HG02759 (cell line): ENCODE results near the gene USP6.
"Not testable (repeated sequence)": the region's sequence is repeated elsewhere in the genome, so short reads cannot be mapped to it uniquely, and the experiment has no call there.

ENCODE experiments used
- ATAC-seq: cut with Tn5 transposase; IDR thresholded peaks from one replicate; pipeline ENCODE4 v1.9.1; 2021; ENCODE audit warnings: mild to moderate bottlenecking, moderate library complexity; ENCODE audit not compliant: unreplicated experiment

The USP6 gene

DNA sequence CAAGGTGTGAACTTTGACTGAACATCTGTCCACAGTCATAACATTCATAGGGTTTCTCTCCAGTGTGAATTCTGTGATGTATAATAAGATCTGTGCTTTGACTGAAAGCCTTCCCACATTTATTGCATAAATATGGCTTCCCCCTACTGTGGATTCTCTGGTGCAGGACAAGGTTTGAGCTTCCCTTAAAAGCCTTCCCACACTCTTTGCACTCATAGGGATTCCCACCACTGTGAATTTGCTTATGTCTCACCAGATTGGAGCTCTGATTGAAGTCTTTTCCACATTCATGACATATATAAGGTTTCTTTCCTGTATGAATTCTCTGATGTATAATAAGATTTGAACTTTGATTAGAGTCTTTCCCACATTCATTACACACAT lies 67.6 kb downstream of the USP6 start:
- ATAC-seq: no peak

DNA sequence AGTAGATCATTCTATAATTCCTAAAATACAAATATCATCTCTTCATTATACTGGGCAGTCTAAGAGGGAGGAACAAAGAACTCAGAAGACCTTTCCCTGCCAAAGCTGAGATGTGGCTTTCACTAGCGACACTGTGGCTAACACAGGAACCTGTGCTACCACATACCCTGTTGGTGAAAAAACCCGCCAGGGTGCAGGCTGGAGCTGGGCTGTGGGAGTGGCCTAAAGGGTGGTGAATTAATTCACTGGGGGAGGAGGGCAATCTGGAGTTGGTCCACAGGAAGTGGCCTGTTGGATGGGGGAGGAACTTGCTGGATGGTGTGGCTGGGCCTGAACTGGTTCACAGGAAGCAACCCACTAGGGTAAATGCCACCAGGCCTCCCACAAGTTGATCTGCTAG lies 68.5 kb downstream of the USP6 start:
- no peak for ATAC-seq

DNA sequence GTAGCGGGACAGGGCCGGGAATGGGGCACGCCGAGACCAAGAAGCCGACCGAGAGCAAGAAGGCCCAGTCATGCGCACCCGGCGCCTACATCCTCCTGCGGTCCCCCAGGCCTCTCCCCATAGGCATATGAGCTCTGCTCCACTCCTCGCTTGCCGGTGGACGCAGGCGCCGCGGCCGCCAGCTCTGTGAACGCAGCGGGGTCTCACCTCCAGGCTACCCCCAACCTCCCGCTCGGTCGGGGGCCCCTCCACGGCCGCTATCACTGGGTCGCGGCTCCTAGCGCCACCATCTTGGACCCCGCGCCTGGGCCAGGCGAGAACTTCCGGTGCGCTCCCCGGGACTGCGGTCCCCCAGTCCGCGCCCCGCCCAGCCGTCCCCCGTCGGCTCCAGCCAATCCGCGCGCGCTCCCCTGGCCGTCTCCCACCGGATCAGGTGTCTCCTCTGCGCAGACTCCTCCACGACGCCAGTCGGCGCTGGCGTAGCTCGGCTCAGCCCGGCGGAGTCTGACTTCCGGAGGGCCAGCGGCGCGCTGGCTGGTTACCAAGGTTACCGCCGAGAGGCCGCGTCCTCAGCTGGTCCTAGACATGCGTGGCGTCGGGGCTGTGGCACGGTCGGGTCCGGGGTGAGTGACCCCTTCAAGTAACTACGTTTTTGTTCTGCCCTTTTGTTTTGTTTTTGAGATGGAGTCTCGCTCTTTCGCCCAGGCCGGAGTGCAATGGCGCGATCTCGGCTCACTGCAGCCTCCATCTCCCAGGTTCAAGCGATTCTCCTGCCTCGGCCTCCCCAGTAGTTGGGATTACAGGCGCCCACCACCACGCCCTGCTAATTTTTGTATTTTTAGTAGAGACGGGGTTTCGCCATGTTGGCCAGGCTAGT lies 75.9 kb downstream of the USP6 start, which contains the start of gene ZNF594:
Gene ZNF594 (minus strand): TSS at position 328 of the 877 bp plus-strand sequence. CDS start 7,612 bp downstream, outside the sequence.
- ATAC-seq: peak; percentile 96

DNA sequence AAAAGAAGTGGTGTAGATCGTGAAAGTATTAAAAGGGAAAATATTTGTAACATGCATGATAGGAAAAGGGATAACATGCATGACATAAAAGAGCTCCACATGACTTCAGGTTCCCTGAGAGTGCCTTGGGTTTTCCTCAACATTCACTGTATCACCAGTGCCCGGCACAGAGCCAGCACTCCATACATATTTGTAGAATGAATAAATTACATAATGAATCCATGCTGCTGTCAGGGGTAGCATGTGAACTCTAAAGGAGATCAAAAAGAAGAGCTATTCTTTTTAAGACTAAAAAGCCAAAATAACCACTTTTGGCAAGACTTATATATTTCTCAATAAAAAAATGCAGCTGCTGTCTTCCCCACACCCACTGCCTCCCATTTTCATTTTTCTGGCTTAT lies 78.5 kb downstream of the USP6 start:
- ATAC-seq: no peak

DNA sequence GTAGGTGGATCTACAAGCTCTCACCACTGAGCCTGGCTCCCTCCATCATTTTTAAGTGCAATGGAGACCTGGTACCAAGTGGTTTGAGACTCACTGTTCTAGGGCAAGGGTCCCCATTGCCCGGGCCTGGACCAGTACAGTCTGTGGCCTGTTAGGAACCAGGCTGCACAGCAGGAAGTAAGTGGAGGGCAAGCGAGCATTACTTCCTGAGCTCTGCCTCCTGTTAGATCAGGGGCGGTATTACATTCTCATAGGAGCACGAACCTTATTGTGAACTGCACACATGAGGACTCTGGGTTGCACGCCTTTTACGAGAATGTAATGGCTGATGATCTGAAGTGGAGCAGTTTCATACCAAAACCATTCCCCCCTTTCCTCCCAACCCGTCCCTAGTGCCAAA lies 82.6 kb downstream of the USP6 start:
- no peak for ATAC-seq

DNA sequence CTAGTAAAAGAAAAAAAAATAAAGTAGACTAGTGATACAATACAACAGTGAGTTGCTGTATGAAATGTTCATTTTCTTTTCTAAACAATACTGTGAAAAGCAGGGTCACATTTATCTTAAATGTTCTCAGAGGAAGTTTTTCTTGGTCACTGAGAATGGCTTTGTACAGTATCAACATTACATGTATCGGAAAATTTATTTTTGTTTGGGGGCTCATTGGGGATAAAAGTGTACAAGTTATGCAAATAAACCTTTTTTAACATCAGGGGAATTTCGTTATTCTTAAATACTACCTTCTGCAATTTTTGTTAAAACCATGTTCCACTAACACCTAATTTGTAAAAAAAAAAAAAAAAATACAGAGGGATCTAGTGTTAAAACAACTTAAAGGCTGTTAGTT lies 84.5 kb downstream of the USP6 start:
- ATAC-seq: no peak

DNA sequence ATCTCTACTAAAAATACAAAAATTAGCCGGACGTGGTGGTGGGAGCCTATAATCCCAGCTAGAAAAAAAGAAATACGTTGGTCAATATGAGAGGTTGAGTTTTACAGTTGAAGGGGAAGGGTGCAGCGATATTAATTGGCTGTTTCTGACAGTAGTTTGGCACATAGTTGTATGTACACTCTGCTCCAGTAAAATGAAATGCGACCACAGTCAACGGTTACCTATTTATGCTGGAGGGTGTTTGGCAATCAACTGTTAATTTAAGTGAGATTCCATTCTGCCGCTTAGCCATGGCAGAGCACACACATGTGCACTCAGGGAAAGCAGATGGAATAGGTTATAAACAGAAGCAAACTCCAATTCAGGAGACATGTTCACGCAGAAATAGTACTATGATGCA lies 85.2 kb downstream of the USP6 start:
- no peak for ATAC-seq

DNA sequence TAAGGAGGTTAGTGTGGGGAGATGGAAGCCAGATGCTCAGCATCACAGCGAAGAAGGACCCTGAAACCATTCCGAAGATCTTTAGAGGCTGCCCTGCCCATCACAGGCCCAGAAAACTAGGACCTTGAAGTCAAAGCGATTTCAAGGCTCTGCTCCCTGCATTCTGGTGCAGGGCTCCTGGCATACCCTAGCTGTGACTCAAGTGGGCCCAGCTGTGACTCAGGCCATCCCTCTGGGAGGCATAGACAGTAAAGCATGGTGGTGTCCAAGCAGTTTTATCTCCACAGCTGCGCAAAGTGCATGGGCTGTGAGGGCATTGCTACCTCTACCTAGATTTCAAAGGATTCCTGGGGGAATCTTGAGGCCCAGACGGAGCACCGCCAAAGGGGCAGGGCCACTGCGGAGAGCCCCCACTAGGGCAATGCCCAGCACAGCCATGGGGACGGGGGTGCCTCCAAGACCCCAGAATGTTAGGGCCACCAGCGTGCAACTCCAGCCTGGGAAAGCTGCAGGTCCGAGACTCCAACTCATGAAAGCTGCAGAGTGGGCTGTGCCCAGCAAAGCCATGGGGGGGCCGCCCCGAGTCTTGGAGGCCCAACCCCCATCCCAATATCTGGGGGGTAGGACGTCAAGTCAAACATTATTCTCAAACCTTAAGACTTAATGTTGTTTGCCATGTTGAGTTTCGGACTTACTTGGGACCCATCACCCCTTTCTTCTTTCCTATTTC lies 87.5 kb downstream of the USP6 start:
- no peak for ATAC-seq

DNA sequence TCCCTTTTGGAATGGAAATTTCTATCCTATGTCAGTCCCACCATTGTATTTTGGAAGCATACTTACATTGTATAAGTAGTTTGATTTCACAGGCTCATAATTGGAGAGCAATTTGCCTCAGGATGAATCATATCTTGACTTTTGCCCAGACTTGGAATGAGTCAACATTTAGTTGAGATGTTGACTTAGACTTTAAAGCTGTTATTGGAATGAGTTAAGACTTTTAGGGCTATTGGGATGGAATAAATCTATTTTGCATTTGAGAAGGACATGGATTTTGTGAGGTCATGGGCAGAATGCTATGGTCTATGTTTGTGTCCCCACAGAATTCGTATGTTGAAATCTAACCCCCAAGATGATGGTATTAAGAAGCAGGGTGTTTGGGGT lies 88.1 kb downstream of the USP6 start:
- no peak for ATAC-seq

DNA sequence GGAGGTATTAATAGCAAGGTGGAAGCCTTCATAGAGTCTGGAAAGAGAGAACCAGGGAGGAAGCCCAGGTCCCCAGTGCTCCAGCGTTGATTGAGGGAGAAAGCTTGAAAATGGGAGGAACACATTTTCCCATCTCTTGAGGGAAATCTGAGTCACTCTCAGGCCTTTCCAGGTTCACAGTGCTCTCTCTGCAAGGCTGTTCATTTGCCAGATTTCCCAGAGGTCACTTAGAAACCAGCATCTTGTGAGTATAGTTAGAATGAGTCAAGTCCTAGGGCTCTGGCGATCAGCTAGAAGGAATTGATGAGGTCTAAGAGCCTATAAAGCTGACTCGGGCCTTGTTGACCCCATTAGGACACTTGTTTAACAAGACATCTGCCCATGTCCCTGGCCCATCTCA lies 93.6 kb downstream of the USP6 start:
- ATAC-seq: no peak

DNA sequence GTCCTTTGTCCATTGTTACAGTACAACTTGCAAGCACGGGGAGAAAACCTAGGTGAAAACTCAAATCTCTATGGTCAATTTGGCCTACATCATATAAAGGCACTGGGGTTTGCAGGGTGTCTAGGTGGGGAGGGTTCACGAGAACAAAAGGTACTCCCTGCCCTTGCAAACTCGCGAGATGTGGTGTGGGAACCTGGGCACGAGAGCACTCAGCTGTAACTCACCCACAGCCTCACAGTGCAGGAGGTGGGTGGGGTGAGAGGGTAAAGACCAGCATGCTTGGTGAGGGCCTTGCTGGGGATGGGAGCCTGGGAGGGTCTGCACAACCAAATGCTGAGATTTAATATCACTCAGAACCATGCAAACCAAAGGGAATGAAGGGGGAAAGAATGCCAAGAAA lies 94.3 kb downstream of the USP6 start:
- no peak for ATAC-seq

DNA sequence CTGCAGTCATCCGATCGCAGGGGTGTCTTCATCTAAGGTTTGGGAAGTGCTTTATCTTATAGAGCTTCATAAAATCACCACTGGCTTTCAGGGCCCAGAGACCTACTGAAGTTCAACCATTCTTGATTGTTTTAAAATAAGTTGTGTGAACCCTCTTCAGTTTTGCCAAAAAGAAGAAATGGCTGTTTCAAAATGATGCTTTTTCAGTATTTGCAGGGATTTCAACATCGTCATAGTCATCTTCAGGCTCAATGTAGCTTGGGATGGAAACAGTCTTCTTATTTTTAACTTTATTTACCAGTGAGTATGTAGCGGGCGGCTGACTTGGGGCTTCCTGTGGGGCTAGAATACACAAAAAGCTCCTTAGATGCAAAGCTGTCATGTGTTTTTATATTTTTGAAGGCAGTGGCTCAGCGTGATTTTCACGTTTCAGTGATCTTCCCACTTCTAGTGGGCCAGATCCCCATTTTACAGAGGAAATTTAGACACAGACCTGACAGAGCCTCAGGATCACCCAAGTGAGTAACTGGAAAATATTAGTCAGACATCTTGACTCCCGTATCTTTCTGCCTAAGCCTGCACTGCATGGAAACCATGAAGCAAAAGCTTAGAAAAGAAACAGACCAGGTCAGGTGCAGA lies 94.9 kb downstream of the USP6 start:
- ATAC-seq: no peak

DNA sequence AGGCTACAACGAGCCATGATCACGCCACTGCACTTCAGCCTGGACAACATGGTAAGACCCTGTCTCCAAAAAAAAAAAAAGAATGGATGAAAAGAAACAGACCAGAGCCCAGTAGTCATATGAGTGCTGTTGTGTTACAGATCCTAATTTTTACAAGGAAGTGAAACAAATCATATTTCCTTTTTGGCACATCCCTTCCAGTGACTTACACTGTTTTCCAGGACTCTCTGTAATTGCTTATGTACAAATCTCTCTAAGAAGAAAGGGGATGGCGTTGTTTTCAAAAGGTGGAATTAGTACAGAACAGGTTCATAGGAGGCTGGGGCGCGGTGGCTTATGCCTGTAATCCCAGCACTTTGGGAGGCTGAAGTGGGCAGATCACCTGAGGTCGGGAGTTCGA lies 95.6 kb downstream of the USP6 start:
- no peak for ATAC-seq

DNA sequence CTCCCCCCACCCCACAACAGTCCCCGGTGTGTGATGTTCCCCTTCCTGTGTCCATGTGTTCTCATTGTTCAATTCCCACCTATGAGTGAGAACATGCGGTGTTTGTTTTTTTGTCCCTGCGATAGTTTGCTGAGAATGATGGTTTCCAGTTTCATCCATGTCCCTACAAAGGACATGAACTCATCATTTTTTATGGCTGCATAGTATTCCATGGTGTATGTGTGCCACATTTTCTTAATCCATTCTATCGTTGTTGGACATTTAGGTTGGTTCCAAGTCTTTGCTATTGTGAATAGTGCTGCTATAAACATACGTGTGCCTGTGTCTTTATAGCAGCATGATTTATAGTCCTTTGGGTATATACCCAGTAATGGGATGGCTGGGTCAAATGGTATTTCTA lies 101.7 kb downstream of the USP6 start:
- not testable (repeated sequence) for ATAC-seq

DNA sequence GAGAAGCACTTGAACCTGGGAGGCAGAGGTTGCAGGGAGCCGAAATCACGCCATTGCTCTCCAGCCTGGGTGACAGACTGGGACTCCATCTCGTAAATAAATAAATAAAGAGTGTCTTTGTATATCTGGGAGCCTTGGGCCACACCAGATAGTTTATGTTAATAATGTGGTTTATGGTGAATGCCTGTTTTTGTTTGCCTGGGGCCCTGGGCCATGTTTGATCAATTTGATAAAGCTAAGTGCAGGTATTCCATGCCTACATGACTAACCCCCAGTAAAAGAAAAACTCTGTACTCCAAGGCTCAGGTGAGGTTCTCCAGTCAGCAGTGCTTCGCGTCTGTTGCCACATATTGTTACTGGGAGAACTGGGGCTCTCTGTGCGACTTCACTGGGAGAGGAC lies 103.7 kb downstream of the USP6 start:
- no peak for ATAC-seq

DNA sequence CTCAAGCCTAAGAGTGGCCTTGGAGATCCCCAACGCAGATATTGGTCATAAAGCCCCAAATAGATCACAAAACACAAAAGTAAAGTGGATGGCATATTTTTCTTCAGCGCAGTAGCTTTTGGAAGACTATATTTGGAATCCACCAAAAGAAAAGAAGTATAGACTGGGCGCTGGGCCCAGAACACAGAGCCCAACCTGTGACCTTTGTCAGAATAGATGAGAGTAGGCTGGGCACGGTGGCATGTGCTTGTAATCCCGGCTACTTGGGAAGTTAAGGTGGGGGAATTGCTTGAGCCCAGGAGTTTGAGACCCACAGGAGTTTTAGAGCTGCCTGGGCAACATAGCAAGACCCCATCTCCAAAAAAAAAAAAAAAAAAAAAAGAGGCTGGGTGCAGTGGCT lies 104.2 kb downstream of the USP6 start:
- ATAC-seq: no peak

DNA sequence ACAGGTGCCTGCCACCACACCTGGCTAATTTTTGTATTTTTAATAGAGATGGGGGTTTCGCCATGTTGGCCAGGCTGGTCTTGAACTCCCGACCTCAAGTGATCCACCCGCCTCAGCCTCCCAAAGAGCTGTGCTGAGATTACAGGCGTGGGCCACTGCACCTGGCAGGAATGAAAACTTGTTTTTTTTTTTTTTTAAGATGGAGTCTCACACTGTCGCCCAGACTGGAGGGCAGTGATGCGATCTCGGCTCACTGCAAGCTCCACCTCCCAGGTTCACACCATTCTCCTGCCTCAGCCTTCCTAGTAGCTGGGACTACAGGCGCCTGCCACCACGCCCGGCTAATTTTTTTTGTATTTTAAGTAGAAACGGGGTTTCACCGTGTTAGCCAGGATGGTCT lies 106.1 kb downstream of the USP6 start:
- ATAC-seq: not testable (repeated sequence)
